GM19193 (cell line): ENCODE results near the gene ROR2.

Experiments
- POLR2A ChIP-seq: IDR thresholded peaks from 4 replicates; pipeline ENCODE4 v1.6.1; 2011; ENCODE audit not compliant: insufficient read depth, insufficient read length; ENCODE audit errors: extremely low read depth

Gene ROR2

GRCh38 chr9:91532325-91532724, 417.7 kb downstream of the ROR2 start:
- no peak for TF ChIP-seq POLR2A

DNA sequence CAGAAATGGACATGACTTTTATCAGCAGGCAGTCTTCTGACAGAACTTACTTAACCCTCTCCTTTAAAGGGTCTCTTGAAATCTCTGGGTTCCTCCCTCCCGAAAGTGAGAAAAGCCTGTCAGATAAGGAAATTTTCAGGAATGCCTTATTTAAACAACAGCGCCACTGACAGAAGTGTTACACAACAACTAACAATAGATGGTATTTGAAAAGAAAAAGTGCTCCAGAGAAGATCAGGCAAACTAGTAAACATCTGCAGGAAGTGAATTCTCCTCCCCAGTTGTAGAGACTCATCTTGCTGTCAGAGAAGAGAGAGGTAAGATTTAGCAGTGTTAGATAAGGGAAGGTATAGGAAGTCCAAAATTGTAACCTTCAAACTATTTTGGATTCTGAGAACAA, 419.2 kb downstream of the ROR2 start:
- TF ChIP-seq POLR2A, result no peak

DNA sequence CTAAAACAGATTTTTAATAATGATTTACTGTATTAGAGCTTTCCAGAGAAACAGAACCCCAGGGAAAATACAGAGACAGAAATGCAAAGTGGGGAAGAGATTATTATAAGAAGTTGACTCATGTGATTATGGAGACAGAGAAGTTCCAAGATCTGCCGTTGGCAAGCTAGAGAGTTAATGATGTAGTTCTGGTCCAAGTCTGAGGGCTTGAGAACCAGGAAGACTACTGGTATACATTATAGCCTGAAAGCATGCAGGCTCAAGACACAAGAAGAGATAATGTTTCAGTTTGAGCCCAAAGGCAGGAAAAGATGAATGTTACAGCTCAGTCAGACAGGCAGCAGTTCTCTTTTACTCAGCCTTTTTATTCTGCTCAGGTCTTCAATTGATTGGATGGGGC, 427.5 kb downstream of the ROR2 start:
- no peak for TF ChIP-seq POLR2A

GRCh38 chr9:91519520-91520277, 430.3 kb downstream of the ROR2 start:
- no peak for TF ChIP-seq POLR2A

- TF ChIP-seq POLR2A, result no peak
These were observed 431.6 kb downstream of the ROR2 start for GRCh38 chr9:91518462-91518861.

GRCh38 chr9:91517801-91518200, 432.2 kb downstream of the ROR2 start:
- no peak for TF ChIP-seq POLR2A

DNA sequence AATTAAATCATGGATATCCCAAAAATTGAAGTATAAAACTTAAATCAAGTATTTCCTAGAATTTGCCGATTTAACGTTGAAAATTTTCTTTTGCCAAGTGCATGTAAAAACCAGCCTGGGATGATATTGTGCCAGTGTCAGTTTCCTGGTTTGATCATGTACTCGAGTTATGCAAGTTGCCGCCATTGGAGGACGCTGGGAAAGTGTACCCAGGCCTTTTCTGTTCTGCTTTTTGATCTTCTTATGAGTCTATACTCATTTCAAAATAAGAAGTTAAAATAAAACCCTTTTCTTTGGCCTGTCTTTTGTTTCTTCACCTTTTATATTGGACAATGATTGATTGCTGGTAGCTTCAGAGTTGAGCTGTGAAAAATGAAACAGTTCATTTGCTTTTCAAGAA, 433.3 kb downstream of the ROR2 start:
- no peak for TF ChIP-seq POLR2A

DNA sequence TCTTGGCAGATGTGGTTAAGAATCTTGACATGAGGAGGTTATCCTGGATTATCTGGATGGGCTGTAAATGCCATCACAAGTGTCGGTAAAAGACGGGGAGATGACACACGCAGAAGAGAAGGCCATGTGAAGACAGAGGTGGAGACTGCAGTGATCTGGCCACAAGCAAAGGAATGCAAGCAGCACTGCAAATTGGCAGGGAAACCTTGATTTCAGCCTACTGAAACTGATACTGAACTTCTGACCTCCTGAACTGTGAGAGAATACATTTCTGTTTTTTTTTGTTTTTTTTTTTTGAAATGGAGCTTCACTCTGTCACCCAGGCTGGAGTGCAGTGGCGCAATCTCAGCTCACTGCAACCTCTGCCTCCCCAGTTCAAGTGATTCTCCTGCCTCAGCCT, 433.9 kb downstream of the ROR2 start:
- no peak for TF ChIP-seq POLR2A

DNA sequence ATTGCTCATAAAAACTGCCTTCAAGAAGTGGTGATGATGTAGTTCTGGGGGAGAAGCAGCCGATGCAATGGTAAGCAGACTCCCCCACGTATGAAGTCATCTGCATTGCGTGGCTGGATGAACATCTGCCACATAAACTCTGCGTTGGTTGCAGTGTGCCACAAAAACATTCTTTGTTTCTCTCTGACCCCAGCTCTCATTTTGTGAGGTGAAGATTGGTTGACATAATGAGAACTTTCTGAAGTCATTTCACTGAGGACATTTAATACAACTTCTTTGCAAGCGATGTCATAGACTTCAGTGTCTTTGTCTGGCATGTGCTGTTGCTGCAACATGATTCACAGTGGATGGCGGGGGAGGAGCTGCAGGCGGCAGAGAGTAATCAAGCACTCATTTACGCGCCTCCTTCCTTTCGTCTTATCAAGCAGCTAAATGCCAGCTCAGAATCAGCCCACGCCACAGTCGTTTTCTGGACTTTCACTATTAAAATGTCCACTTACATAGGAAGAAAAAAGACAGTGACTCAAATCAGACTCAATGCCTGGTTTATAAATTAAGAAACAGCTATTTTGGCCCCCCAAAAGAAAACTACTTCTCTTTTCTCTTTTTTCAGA, 434.8 kb downstream of the ROR2 start:
- TF ChIP-seq POLR2A, result no peak
